NOMO-1 treated with DMSO at 0.1 percent for 48 hours (cell line): Measurements from ENCODE around the gene VAV2.

Experiments used
- DNase-seq: peaks from one replicate; lab custom pipeline; 2025; ENCODE audit not compliant: unreplicated experiment; lab: John Stamatoyannopoulos, UW

VAV2 gene

DNA sequence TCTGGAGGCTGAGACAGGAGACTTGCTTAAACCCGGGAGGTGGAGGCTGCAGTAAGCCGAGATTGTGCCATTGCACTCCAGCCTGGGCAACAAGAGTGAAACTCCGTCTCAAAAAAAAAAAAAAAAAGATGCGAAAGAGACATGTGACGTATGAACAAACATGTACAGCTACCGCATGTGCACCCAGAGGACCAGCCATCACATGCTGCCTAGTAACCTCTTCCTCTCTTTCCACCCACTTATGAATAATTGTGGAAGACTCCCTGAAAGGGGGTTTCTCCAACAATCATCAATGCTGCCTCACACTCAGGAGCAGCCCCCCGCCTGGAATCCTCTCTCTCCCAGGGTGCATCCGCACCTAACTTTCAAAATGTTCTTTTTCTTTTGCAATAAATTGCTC, 256.2 kb downstream of the VAV2 start:
- DNase-seq, result no peak

DNA sequence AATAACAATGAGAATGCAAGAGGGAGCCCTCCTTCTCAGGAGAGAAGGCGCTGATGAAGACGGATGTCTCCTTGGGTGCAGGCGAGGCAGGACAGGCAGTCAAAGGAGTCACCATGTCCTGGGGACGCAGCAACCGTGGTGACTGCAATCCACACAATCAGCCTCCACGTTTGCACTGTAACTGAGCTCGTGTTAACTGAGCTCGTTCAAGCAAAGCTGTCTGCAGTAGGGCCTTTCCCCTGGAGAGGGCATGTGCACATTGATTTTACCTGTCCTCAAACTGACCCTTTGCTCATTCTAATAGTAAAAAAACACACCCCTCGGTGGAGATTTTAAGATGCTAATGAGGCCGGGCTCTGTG, 256.7 kb downstream of the VAV2 start:
- DNase-seq, result no peak

DNA sequence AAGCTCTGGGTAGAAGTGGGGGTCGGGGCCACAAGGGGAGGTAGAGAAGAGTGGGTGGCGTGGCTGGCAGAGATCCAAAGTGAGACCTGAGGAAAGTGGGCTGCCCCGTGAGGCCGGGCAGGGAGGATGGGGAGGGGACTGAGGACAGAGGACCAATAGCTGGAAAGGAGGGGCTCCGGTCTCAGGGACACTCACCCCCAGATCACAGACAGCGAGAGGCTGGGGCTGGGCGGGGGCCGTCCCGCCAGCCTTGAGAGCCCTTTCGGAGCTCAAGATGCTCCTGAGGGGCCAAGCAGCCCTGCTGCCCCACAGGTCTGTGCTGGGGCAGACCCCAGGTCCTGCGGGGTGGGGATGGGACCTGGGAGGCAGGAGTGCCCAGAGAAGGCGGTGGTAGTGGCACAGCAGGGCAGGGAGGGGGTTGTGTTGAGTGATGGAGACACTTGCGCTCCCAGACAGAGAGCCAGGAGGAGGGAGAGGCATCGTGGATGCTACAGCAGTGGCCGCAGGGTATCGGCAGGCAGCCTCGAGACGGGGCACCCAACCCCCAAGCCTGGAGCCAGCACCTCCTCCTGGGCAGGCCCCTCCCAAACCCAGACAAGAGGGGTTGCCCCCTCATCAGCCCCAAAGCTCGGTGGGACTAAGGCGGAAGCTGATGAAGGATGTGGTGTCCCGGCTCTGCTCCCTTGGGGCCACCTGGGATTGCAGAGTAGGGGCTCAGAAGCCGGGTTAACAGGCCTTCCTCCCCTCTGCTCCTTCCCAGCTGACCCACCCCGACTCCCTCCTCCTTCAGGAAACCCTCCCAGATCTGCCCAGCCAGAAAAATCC, 257.3 kb downstream of the VAV2 start:
- no peak for DNase-seq

DNA sequence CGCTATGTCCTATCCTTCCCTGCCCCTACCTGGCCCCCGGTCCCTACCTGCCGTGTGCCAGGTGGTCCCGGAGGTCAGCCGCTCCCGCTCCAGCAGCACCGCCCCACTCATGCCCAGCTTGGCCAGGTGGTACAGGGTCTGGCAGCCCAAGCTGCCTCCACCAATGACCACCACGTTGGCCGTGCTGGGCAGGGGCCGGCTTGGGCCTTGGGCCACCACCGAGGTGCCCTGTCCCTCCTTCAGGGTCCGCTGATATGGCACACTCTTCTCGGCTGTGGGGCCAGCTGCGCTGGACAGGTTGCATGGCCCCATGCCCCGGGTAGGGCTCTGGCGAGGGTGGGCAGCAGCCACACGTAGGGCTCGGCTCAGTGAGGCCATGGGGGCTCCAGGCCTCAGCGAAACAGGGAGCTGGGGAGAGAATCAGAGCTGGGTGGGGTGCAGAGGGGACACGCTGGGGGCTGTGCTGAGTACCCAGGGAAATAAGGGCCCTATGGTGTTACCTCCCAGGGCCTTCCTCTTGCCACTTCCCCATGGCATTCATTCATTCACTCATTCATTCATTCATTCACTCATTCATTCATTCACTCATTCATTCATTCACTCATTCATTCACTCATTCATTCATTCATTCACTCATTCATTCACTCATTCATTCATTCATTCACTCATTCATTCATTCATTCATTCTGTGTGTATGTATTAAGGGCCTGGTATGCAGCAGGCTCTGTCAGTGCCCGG, 258.2 kb downstream of the VAV2 start:
- DNase-seq, result no peak

DNA sequence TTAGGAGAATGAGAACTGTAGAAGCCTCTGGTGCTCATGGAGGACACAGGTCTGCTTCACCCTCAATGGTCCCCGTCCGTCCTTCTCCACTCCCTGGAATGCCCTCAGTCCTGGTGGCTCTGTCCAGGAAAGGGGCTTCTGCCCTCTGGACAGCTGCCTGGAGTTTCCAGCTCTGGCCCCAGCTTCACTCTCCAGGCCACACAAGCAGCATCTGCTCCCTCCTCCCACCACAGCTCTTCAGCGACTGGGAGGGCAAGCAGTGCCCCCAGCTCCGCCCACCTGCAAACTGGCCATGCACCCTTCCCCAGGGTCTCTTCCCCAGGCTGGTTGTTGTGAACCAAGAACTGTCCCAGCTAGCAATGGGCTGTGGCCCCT, 258.7 kb downstream of the VAV2 start:
- DNase-seq, result no peak

DNA sequence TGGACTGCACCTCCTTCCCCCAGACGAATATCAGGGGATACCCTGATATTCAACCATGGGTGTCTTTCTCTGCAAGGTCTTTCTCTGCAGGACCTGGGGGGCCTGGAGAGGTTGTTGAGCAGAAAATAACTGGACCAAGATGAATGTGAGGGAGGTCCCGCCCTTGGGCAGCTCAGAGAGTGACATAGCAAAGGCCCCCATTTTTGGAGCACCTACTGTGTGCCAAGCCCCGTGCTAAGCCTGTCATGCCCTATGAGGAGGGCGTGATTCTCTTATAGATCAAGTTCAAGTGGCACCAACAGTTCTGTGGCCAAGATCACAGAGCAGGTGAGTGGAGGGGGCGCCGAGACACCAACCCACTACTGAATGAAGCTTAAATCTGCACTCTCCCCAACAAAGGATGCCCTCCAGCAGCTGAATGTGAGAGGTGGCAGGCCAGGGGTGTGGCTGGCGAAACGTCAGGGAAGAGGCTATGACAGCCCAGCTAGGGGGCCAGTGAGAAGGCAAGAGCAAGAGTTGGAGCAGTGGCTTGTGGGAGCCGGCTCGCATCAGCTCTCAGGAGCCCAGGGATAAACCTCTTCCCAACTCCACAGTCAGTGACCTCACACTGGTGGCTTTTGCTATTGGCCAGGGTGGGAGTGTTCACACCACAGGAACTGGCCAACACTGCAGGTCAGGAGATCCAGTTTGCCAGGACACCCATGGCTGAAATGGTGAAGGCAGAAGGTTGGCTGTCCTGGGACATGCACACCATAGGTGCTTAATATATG, 259.3 kb downstream of the VAV2 start:
- DNase-seq, result no peak

DNA sequence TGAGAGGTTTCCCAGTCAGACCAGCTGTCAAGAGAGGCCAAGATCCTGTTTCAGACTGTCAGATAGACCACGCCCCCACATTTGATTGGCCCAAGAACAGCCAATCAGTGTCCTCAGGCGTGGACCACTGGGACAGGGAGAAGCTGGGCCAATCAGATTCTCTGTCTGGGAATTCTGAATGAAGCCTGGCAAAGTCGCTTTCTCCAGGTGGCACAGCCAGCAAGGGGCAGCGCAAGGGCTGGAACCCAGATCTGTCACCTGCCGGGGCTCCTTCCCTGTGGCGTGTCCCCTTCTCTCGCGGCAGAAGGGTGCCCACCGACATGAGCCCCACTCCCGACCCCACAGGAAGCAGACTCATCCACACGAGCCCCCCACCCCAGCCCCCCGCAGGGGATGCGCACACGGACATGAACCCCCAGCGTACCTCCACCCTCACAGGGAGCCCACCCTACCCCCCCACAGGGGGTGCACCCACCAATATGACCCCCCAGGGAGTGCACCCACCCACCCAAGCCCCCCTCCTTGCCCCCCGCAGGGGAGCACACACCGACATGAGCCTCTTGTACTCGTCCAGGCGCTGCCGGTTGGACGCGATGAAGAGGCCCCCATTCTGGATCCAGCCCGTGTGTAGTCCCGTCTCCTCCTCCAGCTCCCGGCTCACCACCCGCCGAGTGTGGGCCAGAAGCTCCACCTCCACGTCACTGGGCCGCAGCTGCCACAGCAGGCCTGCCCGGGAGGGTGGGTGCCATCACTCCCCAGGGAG, 260.1 kb downstream of the VAV2 start:
- no peak for DNase-seq

DNA sequence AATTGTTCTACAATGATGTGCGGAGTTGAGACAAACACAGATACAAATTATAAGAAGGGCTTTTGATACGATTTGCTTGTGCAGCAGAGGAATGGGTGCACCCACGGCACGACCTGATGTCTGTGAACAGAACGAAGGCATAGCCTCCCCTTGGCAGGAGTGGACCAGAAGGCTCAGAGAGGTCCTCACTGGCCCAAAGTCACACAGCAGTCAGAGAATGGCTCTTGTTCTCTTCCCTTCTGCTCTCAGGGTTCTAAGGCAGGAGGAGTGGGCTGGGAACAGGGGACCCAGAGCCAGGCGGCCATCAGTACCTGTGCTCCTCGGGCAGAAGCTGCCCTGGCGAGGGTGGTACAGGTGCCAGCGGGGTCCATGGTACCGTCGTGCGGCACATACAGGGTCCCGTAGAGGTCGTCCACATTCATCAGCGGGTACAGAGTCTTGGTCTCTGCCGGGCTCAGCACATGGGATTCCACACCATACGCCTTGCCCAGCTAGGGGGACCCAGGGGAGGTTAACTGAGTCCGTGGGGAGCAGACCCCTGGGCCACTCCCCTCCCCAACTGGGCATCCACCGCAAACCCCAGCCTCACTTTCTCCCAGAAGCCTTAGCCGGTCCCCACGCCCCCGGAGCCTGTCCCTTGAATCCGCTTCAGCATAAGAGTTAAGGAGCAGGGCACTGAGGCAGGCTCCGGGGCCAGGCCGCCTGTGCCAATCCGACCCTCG, 261.0 kb downstream of the VAV2 start:
- DNase-seq, result no peak

DNA sequence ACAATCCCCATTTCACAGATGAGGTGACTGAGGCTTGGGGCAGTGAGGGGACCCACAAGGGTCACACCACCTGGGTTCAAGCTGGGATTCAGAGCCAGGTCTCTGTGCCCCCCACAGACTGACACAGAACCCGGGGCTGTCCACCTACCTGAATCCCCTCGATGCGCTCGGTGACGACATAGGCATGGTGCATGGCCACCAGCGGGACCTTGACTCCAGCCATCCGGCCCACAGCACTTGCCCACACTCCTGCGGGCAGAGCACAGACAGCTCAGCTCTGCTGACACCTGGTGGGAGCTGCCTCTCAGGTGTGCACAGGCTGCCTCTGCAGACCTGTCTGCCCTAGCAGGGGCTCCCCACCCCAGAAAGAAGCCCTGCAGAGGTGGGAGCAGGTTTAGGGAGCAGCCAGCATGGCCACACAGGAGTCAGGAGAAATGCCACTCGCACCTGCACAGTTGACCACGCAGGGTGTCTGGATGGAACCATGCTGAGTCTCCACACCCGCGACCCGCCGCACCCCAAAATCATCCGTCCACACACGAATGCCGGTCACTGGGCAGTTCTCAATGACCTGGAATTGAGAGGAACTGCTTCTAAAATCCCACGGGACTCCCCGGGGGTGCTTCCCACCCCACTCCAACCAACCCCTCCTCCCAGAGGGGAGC, 262.4 kb downstream of the VAV2 start:
- DNase-seq, result no peak

DNA sequence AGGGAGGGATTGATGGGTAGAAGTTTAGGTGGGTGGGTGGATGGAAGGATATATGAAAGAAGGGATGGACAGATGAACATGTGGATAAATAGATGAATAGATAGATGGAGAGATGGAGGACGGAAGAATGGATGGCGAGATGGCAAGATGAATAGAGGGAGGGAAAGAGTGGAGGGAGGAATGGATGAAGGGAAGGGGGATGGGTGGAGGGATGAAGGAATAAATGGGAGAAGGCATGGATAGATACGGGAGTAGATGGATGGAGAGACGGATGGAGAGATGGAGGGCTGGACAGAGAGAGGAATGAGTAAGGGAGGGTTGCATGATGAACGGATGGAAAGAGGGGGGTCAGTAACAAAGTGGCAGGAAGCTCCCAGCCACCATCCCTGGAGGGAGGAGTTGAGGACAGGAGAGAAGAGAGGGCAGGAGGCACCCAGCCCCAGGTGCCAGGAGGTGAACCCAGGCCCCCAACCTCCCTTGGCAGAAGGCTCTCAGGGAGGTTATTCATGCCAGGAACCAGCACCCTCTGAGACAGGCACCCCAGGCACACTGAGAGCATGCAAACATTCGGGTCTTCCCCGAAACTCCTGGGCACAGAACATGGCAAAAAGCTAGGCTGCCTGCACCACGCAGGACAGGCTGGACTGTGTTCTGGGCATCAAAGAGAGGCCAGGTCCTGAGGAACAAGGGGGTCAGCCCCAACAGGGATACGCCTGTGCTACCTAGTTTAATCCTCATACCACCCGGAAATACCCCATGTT, 263.1 kb downstream of the VAV2 start:
- no peak for DNase-seq

DNA sequence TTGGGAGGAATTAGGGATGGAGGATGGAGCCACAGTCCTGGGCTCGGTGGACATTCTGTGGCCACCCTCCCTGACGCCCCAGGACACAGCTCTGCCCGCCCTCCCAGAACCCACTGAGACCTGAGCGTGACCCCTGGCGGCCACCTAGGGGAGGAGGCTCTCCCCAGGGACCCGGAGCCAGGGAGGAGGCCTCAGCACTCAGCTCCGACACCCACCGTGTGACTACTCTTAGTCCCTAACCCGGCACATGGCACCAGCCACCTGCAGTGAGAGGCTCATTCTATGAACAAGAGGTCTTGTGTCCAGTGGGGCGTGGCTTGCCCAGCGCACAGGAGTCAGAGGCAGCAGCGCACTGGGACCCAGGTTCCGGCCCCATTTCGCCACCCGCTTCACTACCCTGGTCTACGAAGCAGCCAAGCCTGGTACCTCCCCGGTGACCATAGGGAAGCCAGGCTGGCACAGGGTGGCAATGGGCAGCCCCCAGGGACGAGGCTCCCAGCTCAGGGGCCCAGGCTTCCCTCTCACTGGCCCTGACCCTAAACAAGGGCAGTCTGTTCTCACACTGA, 264.2 kb downstream of the VAV2 start:
- DNase-seq, result no peak

DNA sequence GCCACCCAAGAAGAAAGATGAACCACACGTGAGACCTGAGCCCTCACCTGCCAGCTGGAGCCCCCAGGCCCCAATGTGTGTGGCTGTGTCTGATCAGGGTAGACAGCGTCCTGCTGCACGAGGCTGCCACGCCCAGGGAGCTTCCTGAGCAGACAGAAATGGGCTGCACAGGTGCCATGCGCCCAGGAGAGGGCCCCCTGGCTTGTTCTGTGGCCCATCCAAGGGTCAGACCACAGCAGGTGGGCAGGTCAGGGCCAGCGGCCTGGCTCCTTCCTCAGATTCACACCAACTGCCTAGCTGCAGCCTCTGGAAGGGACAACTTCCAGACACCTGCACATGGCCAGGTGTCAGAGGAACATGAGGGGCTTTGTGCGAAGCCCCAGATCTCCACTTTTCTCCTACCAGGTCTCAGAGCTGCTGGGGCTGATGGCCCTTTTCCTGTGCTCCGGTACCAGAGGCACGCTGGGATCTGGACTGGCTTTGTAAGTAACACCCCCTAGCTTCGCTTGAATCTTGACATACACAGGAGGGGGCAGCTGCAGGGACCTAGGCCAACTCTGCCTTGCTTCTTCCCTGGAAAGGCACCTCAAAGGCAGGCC, 264.7 kb downstream of the VAV2 start:
- no peak for DNase-seq

DNA sequence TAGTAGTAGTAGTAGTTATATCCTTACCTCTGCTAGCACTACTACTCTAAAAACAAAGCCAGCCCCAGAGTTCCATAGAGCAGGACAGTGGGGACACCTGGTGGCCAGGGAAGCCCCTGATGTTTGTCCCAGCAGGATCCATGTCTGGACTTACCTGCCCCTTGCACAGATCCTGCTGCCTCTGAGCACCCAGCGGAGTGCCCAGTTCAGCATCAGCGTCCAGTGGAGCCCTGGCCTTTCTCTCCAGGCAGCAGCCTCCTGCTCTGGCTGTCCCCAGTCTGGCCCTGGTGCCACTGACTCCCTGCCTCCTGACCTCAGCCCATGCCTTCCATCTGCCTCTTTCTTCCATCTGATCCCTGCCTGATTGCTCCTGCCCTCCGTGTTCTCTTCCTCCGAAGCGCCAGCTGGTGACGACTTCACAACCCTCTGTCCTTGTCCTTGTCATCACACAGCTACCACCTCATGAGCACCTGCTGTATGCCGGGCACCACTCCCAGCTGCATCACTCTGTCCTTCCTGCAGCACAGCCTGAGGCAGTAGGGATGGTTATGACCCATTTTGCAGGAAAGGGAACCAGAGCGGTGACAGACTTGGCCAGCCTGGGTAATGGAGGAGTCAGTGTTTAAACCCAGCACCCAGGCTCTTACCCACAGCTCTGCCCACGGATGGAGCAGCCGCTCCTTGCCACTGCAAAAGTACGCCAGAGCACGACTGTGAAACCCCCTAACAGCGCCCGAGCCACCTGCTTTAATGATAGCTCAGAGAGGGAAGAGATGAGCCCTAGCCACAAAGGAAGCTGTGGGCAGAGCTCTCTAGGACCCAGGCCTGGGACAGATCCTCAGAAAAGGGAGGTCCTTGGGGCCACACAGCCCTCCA, 265.5 kb downstream of the VAV2 start:
- DNase-seq, result no peak

DNA sequence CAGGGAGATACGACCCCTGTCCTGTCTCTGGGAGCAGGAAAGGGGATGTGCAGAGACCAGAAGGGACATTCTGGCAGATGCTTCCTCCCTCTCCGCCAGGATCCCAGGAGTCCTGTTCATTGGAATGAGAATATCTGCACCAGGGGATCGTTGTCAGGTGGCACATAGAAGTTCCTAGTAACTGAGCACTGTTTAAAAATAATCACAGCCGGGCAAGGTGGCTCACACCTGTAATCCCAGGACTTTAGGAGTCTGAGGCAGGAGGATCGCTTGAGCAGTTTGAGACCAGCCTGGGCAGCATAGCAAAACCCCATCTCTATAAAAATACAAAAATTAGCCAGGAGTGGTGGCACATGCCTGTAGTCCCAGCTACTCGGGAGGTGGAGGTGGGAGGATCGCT, 266.2 kb downstream of the VAV2 start:
- DNase-seq, result no peak

DNA sequence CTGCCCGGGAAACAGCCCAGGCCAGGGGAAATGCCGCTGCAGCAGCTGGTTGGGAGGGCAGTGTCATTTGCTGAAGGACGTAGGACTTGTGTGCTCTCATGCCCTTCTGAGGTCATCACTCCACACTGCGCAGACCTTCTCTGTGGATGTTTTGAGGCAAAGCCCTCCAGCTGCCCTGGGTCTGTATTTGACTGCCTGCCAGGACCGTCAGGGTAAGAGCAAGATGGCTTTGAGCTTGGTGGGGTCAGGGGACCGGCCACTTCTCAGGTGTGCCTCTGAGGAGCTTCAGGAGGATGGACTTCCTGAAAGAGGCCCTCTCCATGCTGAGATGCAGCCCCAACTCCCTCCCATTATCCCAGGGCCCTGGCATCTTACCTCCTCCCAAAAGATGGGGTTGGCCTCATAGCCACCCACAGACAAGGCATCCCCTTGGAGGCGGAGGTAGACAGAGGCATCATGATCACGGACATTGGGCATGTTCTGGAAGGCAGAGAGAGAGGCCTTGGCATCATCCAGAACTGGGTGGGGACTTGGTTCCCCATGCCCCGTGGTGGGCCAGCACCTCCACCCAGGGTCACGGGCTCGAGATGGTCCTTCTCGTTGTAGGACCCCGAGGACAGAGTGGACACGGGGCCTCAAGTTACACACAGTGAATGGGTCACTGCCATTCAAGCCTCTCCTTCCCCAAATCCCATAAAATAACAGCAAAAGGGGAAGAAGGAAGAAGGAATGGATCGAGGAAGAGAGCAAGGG, 273.4 kb downstream of the VAV2 start:
- no peak for DNase-seq

DNA sequence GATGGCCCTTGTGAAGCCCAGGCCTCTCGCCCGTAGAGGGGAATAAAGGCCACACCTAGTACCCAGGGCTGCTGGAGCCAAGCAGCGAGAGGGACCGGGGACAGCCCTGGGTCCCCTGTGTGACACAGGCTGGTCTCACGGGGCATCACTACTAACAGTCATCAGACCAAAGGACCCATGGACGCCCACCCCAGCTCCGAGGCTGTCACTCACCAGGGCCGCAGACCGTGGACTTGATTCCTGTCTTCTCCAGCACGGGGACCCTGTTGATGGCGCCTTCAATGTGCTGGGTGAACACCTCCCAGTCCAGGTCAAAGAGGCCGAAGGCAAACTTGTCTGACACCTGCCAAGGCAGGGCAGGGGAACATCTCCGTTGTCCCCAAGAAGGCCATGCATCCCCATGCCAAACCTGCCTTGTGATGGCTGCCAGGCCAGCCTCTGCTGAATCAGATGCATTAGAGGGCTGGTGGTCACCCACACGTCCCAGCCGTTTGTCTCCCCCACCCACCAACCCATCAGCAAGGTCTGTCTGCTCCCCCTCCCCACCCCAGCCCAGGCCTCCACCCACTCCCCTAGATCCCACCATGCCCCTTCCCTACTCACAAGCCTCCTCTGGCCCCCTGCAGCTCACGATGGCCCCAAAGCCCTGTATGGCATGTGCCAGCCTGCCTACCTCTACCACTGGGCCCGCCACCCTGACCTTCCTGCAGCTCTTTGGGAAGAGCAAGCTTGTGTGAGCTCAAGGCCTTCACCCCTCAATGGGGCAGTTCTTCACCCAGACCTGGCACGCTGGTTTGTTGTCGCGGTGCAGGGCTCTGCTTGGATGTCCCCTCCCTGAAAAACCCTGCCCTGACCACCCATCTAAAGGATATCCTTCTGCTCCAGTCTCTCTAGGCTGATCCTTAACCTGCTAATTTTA, 274.8 kb downstream of the VAV2 start:
- no peak for DNase-seq
